HG03103 (cell line): ENCODE results near the gene NNT.
"Not testable (repeated sequence)": the region's sequence is repeated elsewhere in the genome, so short reads cannot be mapped to it uniquely, and the experiment has no call there.

Experiments used
- ATAC-seq: cut with Tn5 transposase; IDR thresholded peaks from one replicate; pipeline ENCODE4 v1.9.1; 2021; ENCODE audit warnings: low read depth; ENCODE audit not compliant: unreplicated experiment

Gene NNT

DNA sequence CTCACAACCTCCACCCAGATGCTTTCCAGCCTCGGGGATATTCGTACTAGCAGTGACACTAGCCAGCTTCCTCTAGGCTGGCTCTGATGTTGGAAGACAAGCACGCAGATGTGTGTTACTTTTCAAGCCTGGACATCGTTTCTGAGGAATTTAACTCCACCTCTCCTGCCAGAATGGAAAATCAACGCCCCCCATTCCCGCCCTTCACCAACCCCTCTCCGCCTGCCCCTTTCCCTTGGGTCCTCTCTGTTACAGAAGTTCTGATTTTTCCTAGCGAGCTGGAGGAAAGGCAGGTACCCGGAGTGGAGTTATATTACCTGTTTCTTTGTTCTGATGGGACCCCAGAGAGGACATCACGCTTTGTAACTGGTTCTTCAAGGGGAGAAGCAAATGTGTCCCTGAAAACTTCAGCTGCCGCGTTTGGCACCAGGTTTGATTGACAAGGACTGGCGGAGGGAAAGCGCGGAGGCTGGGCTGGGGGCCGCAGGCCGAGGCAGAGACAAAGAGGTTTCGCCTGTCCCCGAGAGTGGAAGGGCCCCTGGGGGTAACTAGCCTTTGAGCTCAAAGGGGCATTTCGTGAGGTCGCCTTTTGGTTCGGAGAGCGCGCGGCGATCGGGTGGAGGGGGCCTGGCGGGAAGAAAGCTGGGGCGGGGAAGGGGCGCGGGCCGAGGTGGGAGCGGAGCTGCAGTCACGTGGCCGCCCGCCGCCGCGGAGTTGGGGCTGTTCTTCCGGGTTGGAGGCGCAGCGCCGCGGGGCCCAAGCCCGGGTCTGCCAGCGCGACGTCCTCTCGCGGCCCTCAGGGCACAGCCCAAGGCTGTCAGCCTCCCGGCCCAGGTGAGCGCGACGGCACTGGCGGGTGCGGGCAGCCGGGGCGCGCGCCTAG is at the start of gene NNT:
NNT (plus strand) TSS at position 720 of the 883 bp plus-strand sequence. CDS start 6,016 bp downstream, outside the sequence.
- peak; percentile 75 for ATAC-seq

DNA sequence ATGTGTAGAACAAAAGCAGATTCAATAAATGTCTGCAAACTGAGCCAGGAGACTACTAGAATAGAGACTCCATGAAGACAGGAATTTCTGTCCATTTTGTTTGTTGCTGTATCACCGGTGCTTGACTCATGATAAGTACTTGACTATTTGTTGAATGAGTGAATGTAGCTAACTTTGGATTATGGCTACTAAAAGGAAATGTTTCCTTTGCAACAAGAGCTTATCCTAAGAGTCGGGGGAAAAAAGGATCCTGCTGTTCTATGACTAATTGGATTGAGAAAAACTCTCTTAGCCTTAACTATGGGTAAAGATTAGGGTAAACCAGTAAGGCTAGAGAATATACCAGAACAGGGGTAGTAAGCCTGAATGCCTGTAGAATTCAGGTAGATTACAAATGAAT is 49.6 kb upstream of the NNT start:
- no peak for ATAC-seq

DNA sequence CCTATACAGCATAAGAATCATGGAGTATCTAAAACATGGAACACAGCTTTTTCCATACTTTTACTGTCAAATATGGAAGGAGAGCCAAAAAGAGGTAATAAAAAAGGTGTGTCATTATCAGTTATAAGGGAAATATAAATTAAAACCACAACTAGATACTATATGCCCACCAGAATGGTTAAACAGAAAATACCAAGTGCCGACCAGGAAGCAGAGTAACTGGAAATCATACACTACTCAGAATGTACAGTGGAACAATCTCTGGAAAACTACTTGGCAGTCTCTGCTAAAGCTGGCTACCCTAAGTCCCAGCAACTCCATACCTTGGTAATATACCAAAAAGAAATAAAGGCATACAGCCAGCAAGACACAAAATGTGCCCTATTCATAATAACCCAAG is 48.5 kb upstream of the NNT start:
- ATAC-seq: no peak

DNA sequence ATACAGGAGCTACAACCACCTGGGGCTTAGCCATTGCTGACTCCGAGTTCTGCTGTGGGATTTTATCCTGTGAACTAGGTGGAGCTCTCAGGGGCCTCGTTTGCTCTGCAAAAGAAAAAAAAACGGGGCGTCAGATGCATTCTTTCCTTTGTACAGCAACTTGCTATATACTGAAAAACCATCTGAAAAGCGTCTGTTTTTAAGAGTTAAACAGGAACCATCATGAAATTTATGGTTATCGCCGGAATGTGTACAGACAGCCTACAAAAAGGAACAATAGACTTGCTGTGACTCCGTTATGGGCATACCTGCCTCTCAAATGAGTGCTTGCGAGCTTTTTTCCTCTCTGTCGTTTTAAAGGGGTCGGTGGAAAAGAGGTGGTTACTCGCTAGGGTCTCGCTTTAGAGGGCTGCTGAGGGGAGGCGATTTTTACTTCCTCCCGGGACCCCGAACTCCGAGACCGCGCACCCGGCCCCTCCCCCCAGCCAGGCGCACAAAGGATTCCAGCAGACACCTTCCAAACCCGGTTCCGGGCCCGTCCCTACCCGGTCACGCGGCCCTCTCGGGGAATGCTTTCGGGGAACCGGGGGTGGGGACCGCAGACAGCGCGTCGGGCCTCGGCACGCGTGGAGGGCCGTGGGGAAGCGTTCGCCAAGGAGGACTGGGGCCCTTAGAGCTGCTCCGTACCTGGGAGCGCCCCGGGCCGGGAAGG is 46.9 kb upstream of the NNT start:
- peak; percentile 22 for ATAC-seq

DNA sequence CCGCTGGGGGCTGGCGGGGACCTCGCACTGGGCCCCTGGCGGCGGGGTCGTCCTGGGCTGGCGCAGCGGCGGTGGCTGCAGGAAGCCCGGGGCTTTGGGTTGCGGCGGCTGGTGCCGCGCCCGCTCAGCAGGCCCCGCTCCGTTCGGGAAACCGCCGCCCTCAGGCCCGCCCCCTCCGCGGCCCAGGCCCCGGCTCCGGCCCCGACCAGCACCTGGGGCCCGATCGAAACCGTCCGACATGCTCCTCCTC is 46.4 kb upstream of the NNT start:
- peak; percentile 84 for ATAC-seq

DNA sequence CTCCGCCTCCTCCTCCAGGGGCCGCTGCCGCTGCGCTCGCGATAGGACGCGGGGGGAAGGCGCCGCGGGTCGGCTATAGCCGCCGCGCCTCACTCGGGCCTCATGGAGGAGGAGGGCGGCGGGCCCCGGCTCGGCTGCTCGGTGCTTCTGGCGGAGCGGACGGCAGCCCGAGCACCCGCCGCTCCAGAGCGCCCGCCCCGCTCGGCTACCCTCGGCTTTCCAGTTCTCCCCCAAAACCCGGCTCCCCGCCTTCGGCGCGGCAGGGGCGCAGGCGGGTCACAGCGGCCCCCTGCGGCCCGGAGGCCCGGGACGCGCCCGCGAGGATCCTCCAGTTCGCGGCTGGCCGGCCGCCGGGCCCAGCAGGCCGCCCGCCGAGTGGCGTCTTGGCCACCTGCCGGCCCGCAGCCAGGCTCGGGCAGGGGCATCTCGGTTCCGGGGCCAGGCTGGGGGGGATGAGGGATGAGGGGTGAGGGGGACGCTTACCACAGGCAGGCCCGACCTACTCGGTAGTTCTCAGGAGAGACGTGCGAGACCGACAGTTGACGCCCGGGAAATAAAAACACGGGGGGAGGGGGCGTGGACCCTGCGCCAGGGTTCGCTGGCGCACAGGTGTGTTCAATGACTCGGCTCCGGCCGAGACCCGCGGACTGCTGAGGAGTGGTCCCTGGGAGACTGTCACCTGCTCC is 46.0 kb upstream of the NNT start, which contains the start of gene PAIP1:
PAIP1 (minus strand) TSS at position 221 of the 686 bp plus-strand sequence. CDS start 231 bp downstream, outside the sequence.
- peak; percentile 60 for ATAC-seq

DNA sequence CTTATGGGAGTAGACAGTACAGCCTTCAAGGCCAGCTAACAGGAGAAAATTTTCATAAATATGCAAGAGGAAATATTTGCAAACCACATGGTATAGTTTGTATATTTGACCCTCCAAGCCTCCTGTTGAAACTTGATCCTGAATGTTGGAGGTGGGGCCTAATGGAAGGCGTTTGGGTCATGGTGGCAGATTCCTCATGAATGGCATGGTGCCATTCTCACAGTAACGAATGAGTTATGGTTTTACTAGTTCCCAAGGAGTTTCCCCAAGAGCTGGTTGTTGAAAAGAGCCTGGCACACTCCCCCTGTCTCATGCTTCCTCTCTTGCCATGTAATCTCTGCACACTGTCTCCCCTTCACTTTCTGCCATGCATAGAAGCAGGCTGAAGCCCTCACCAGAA is 42.9 kb upstream of the NNT start:
- ATAC-seq: no peak

DNA sequence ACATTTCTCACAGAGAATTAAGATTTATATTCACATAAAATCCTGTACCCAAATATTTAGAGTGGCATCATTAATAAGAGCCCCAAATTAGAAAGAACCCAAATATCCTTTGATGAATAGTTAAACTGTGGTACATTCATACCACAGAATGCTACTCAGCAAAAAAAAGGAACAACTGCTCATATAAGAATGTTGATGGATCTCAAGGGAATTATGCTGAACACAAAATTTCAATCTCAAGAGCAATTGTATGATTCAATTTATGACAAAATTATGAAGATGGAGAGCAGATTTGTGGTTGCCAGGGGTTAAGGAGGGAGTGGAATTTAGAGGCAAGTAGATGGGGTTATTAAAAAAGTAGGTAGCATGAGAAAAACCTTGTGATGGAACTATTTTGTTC is 41.6 kb upstream of the NNT start:
- ATAC-seq: no peak

DNA sequence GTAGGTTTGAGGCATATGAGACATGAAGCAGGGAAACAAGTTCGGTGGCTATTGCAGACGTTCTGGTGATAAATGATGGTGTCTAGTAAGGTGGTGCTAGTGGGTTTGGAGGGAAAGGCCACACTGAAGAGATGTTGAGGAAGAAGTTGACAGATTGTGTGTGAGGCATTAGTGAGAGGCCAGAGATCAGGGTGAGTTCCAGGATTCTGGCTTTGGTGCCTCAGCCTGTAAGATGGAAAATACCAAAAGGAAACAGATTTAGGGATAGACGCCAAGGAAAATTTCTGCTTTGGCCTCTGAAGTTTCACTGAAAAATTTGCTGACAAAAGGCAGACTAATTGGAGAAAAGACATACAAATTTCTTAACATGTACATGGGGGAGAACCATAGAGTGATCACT is 39.7 kb upstream of the NNT start:
- ATAC-seq: no peak

DNA sequence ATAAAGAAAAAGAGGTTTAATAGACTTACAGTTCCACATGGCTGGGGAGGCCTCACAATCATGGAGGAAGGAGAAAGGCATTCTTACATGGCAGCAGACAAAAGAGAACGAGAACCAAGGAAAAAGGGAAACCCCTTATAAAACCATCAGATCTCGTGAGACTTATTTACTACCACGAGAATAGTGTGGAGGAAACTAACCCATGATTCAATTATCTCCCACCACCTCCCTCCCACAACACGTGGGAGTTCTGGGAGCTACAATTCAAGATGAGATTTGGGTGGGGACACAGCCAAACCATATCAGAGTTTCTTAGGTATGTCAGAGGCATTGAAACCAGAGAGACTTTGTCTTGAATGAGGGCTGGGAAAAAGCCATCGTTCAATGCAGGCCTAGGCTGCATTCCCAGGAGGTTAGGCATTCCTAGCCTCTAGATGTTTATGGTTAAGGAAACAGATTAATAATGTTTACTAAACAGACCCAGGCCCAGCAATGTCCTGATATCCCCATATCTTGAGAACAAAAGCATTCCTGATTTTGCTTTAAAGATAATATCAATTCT is 38.6 kb upstream of the NNT start:
- ATAC-seq: no peak

DNA sequence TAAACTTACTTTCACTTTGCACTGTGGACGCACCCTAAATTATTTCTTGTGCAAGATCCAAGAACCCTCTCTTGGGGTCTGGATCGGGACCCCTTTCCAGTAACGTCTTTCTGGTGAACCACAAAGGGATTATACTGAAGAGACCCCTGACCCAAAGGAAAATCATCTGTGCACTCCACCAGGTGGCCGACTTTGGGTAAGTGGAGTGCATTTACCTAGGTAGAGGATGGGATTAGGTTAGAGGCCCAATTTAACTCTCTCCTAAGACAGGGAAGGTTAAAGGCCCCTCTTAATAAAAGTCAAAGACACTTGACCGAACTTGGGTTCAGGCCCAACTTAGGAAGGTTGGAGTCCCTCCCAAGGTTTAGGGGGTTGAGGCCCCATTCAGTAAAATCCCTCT is 37.9 kb upstream of the NNT start:
- ATAC-seq: no peak

DNA sequence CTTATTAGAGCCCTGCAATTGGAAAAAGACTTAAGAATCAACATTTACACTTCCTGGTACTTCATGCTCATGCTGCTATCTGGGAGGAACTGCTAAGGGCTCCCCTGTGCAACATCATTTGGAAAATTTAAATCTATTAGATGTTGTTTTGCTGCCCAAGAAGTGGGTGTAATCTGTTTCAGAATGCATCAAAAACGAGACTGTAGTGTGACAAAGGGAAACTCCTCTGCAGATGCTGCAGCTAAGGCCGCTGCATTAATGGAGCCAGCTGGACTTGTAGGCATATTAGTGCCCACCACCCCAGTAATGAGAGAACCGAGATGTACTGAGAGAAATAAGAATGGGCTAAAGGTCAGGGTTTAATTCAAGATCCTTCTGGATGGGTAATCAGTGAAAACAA is 35.0 kb upstream of the NNT start:
- no peak for ATAC-seq

DNA sequence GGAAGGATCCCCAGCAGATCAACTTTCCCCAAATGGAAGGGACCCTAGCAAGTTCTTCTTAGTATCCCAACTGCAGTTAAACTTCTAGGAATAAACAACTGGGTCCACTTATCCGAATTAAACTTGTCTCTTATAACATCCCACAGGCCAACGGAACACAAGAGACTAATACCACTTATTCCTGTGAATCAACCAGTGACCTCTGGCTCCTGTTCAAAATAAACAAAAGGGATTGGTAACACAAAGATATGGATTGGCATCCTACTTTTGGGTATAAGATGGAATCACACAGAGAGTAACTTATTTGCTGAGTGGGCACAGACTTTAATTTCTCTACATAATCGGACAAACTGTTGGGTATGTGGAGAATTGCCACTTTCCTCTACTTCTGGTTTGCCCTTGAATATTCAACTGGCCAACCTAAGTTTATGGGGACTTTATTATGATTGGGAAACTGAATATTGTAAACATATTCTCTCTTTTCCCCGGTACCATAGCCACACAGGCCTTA is 33.7 kb upstream of the NNT start:
- no peak for ATAC-seq

DNA sequence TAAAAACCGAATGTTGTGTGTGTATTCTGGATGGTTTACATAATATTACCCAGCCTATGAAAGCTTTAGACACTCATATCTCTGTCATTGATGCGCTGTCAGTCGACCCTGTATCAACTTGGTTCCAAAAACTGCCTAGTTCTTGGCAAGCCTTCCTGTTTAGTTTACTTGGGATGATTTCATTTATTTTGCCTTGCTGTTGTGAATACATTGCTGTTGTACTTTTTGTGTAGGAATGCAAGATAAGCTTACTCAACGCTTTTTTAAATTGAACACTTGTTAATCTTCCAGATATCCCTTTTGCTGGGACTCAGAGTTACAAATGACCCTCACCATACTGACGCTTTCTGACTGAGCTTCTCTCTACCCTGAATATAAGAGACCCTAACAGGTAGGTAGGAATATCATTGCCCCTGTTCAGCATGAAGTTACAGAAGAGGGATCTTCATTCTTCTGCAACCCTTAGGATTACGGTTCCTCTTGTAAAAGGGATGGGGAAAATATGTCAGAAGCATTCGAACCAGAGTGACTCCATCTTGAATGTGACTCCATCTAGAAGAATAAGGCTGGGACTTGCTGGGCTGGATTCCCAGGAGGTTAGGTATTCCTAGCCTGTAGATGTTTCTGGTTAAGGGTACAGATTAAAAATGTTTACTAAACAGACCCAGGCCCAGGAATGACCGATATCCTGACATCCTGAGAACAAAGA is 32.4 kb upstream of the NNT start:
- ATAC-seq: no peak

DNA sequence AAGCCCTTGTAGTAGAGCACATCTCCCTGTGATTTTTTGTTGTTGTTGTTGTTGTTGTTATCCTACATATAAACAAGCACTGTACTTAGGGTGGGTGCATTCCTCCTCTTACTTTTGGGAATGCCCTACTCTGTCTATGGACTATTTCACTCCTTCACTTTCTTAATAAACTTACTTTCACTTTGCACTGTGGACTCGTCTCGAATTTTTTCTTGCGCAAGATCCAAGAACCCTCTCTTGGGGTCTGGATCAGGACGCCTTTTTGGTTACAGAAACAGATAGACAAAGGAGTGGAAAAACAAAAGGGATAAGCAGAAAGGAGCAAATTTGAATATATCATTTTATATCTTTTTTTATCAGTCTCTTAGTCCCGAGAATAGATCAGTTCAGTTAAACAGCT is 31.7 kb upstream of the NNT start:
- no peak for ATAC-seq

DNA sequence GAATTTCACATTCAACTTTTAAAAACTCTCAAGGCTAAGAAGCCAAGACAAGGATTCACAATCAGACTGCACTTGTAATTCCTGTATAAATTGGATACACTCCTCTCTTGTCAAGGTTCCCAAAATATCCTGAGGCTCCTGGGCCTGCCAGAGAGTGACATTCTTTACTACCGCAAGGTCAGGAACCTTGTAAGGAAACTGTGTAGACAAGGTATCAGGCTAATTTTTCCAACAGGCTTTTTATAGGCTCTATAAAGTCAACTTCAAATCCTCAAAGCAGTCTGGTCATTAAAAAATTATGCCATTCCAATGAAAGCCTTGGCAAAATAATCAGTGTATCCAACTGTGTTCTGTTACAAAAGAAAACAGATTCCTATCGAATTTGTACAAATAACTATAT is 30.6 kb upstream of the NNT start:
- ATAC-seq: no peak

DNA sequence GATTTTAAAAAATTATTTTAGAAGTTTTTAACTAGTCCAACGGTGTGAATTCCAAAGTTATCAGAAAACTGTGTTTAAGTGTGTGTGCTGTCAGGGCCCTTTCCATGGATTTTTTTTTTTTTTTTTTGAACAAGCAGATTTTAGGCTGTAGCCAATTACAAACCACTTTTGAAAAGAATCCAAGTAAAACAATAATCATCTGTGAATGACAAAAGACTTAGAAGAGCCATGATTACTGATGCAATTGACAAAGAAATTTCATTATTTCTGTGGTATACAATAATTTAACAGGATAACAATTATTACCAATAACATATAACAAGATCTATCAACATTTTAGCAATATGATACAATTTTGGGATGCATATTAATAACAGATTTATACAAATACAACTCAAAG is 29.9 kb upstream of the NNT start:
- no peak for ATAC-seq

DNA sequence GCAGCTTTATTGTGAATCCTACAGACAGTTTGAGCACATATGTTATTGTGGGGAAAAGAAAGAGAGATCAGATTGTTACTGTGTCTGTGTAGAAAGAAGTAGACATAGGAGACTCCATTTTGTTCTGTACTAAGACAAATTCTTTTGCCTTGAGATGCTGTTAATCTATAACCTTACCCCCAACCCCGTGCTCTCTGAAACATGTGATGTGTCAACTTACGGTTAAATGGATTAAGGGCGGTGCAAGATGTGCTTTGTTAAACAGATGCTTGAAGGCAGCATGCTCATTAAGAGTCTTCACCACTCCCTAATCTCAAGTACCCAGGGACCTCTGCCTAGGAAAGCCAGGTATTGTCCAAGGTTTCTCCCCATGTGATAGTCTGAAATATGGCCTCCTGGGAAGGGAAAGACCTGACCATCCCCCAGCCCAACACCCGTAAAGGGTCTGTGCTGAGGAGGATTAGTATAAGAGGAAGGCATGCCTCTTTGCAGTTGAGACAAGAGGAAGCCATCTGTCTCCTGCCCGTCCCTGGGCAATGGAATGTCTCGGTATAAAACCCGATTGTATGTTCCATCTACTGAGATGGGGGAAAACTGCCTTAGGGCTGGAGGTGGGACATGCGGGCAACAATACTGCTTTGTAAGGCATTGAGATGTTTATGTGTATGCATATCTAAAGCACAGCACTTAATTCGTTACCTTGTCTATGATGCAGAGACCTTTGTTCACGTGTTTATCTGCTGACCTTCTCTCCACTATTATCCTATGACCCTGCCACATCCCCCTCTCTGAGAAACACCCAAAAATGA is 22.4 kb upstream of the NNT start:
- ATAC-seq: not testable (repeated sequence)

DNA sequence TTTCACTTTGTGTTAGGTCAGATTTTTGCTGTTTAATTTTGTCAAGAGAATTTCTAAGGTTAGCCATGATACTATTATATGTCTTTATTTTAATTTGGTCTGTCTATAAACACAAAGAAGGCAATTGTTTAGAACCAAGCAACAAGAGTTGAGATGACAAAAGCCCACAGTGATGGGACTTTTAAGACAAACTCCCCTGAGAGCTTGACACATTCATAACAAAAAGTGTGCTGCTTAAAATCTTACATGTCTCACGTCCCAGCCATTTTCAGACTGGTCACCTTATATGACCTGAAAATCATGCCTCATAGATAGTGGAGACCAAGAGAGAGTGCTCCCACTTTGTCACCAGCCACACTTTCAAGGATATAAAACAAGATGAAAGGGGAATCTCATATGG is 21.6 kb upstream of the NNT start:
- ATAC-seq: no peak
